Activated CD4-positive, CD25-positive, alpha-beta regulatory T cell treated with anti-CD3 and anti-CD28 coated beads, Interleukin-2, amount 50 U/mL, for 24 hours (primary cell): Measurements from ENCODE around the gene FOXO1.

ENCODE experiments used
- ATAC-seq, 2 donors: fragments of 150-1000 bp; cut with Tn5 transposase; one replicate each; pipeline ENCODE4 v1.10.0; 2021; ENCODE audit warnings: mild to moderate bottlenecking in 1 of 2, moderate library complexity in 1 of 2

The FOXO1 gene

GRCh38 chr13:40572961-40573360 lies 93.5 kb downstream of the FOXO1 start:
- ATAC-seq = no peak

- ATAC-seq = no peak
These were observed 95.0 kb downstream of the FOXO1 start for GRCh38 chr13:40571338-40571963.

- peak in 1 of 2 donors; percentile 30 for ATAC-seq
These were observed 95.5 kb downstream of the FOXO1 start for GRCh38 chr13:40570930-40571329.

- ATAC-seq = no peak
These were observed 97.5 kb downstream of the FOXO1 start for GRCh38 chr13:40569024-40569350.

- ATAC-seq = no peak
These were observed 98.0 kb downstream of the FOXO1 start for GRCh38 chr13:40568246-40569023.

GRCh38 chr13:40566811-40567210 lies 99.6 kb downstream of the FOXO1 start:
- ATAC-seq = no peak

GRCh38 chr13:40565282-40566148 lies 100.9 kb downstream of the FOXO1 start:
- peak; percentile 17 to 31 for ATAC-seq

- peak; percentile 22 to 23 for ATAC-seq
These were observed 102.0 kb downstream of the FOXO1 start for GRCh38 chr13:40564342-40565001.

- no peak for ATAC-seq
These were observed 102.9 kb downstream of the FOXO1 start for GRCh38 chr13:40563350-40564125.

- no peak for ATAC-seq
These were observed 103.5 kb downstream of the FOXO1 start for GRCh38 chr13:40562975-40563349.

- no peak for ATAC-seq
These were observed 106.5 kb downstream of the FOXO1 start for GRCh38 chr13:40559915-40560314.

- no peak for ATAC-seq
These were observed 107.8 kb downstream of the FOXO1 start for GRCh38 chr13:40558656-40559055.

- ATAC-seq = no peak
These were observed 110.0 kb downstream of the FOXO1 start for GRCh38 chr13:40556453-40556852.

GRCh38 chr13:40553356-40553755 lies 113.1 kb downstream of the FOXO1 start:
- no peak for ATAC-seq

- ATAC-seq = no peak
These were observed 113.5 kb downstream of the FOXO1 start for GRCh38 chr13:40552895-40553294.

- peak in 1 of 2 donors; percentile 27 for ATAC-seq
These were observed 116.3 kb downstream of the FOXO1 start for GRCh38 chr13:40550130-40550529.

- no peak for ATAC-seq
These were observed 116.8 kb downstream of the FOXO1 start for GRCh38 chr13:40549500-40550094.

GRCh38 chr13:40547591-40548315 lies 118.7 kb downstream of the FOXO1 start:
- no peak for ATAC-seq

GRCh38 chr13:40546047-40546446 lies 120.4 kb downstream of the FOXO1 start:
- no peak for ATAC-seq

- ATAC-seq = no peak
These were observed 126.0 kb downstream of the FOXO1 start for GRCh38 chr13:40540328-40541044.
